AG09319 (cell line): ENCODE measurements around the gene REPS2.

ENCODE experiments used
- DNase-seq: peaks from one replicate; pipeline ENCODE4 v3.0.0-alpha.2; 2010; ENCODE audit warnings: low read depth; ENCODE audit errors: extremely low read depth
- CTCF ChIP-seq: IDR thresholded peaks from 2 replicates; pipeline ENCODE4 v1.5.1; 2011; ENCODE audit warnings: low read depth, mild to moderate bottlenecking, inconsistent platforms, low read length, moderate library complexity

REPS2 gene

DNA sequence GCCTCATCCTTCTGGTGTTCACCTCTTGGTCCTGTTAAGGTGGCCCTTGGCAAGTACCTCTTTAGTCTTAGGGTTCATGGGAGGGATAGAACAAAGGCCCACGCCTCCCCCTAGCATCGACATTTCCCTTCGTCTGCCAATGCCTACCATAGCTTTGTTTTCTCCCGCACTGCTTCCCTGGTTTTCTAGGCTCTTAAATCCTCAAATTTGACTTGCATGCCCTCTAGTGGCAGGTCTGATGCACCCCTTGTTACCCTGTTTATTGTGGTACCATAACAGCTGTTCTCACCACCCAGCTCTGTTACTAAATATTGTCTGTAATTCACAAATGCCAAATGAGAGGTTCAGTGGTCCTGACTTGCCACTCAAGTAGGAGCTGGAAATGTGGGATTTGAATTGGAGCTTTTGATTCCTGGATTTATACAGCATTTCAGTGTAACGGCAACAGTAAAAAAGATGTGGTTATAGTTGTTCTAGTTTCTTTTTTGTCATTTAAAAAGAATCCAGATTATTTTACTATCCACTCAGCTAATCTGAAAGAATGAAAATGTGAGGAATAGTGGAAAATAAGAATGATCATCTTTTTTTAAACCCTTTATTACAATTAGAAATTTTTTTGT is 100.1 kb downstream of the REPS2 start:
- peak; percentile 39 for DNase-seq
- TF ChIP-seq CTCF, result peak; percentile 88

DNA sequence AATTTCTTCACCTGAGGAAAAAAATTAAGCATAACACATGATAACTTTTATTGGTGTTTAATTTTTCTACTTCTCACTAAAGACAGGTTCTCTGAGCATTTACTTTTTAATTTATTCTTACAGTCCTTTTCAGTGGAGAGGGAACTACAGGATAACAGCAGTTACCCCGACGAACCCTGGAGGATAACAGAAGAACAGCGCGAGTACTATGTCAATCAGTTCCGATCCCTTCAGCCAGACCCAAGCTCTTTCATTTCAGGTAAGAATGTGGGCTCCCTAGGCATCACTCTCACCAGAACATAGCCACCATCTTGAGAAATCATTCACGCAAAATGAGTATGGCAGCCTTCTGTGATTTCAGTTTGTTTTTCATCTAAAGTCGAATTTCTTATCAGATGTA is 100.8 kb downstream of the REPS2 start:
- no peak for TF ChIP-seq CTCF
- DNase-seq, result no peak

GRCh38 chrX:17052210-17052609 is 105.8 kb downstream of the REPS2 start:
- DNase-seq, result peak; percentile 8

GRCh38 chrX:17052793-17053192 is 106.3 kb downstream of the REPS2 start:
- no peak for DNase-seq

More at GRCh38 chrX:17052210-17052609, 105.8 kb downstream of the REPS2 start:
- no peak for TF ChIP-seq CTCF

GRCh38 chrX:17053502-17053901 is 107.0 kb downstream of the REPS2 start:
- TF ChIP-seq CTCF, result no peak

More at GRCh38 chrX:17052793-17053192, 106.3 kb downstream of the REPS2 start:
- TF ChIP-seq CTCF, result no peak

GRCh38 chrX:17056868-17057608 is 110.6 kb downstream of the REPS2 start:
- no peak for DNase-seq
- no peak for TF ChIP-seq CTCF

More at GRCh38 chrX:17053502-17053901, 107.0 kb downstream of the REPS2 start:
- no peak for DNase-seq

DNA sequence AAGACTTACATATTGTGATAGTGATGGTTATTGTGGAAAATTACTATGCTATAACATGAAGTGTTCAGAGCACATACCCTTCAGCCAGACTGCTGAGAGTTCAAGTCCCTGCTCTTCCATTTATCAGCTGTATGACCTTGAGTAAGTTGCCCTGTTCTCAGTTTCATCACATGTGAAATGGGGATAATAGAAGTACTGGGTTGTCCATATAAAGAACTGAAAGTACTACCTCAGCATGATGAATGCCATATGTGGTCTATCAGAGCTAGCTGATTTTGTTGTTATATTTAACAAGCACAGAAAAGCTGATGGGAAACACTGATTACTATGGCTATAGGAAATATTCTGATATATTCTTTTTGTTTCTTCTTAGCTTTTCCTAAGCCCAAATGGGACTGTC is 115.6 kb downstream of the REPS2 start:
- no peak for DNase-seq

More for the DNA sequence above, 115.6 kb downstream of the REPS2 start:
- TF ChIP-seq CTCF, result no peak
